GM12864 (cell line): ENCODE measurements around the gene C19orf25.
A peak's percentile ranks its signal among the peaks of the same experiment; 100 is the strongest.

Source experiments
- DNase-seq: peaks from one replicate; pipeline ENCODE4 v3.0.0-alpha.2; 2011; ENCODE audit warnings: low read depth
- H3K4me3 ChIP-seq: 2 replicates; pipeline ENCODE4 v1.5.1; 2011; ENCODE audit warnings: mild to moderate bottlenecking, low read depth, low read length, control low read depth
- TF ChIP-seq, protein P1 (sequence below): IDR thresholded peaks from 2 replicates; pipeline ENCODE4 v1.5.1; 2011; ENCODE audit warnings: low read depth, mild to moderate bottlenecking, moderate library complexity, low read length, control low read depth, inconsistent platforms; ENCODE audit errors: missing control alignments

Gene C19orf25

DNA sequence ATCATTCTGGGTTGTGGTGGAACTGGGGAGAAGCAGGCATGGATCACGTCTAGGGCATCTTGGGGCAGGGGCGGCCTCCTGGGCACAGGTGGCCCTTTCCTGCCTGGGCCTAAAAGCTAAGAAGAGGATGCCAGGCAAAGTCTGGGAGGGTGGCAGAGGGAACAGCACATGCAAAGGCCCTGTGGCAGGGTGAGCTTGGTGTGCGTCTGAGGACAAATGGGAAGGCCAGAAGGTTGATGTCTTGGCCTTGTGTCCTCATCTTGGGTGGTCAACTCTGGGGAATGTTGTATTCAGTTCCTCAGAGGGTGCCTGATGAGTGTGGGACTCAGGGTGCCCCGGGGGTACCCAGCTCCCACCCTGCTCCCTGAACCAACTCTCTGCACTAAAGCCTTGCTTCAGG is 39.5 kb upstream of the C19orf25 start:
- no peak for DNase-seq

DNA sequence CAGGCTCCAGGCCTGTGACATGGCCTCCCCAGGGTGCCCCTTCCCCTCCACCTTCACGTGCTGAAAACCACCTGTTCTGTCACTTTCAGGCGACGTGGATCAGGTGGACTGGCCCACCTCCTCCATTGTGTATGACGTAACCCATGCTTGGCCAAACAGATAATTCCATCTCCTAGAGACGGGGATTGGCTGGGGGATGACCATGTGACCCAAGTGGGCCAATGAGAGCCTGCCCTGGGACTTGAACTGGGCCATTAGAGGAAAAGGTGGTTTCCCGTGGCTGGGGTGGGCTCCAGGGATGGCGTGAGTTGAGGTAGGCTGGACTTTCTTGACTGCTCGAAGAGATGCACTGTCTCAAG is 37.4 kb upstream of the C19orf25 start:
- TF ChIP-seq, protein P1, sequence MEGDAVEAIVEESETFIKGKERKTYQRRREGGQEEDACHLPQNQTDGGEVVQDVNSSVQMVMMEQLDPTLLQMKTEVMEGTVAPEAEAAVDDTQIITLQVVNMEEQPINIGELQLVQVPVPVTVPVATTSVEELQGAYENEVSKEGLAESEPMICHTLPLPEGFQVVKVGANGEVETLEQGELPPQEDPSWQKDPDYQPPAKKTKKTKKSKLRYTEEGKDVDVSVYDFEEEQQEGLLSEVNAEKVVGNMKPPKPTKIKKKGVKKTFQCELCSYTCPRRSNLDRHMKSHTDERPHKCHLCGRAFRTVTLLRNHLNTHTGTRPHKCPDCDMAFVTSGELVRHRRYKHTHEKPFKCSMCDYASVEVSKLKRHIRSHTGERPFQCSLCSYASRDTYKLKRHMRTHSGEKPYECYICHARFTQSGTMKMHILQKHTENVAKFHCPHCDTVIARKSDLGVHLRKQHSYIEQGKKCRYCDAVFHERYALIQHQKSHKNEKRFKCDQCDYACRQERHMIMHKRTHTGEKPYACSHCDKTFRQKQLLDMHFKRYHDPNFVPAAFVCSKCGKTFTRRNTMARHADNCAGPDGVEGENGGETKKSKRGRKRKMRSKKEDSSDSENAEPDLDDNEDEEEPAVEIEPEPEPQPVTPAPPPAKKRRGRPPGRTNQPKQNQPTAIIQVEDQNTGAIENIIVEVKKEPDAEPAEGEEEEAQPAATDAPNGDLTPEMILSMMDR: no peak
- H3K4me3 ChIP-seq: no peak overlapping the region
- no peak for DNase-seq

More for the DNA sequence above, 39.5 kb upstream of the C19orf25 start:
- H3K4me3 ChIP-seq: no peak overlapping the region
- TF ChIP-seq, protein P1: no peak

DNA sequence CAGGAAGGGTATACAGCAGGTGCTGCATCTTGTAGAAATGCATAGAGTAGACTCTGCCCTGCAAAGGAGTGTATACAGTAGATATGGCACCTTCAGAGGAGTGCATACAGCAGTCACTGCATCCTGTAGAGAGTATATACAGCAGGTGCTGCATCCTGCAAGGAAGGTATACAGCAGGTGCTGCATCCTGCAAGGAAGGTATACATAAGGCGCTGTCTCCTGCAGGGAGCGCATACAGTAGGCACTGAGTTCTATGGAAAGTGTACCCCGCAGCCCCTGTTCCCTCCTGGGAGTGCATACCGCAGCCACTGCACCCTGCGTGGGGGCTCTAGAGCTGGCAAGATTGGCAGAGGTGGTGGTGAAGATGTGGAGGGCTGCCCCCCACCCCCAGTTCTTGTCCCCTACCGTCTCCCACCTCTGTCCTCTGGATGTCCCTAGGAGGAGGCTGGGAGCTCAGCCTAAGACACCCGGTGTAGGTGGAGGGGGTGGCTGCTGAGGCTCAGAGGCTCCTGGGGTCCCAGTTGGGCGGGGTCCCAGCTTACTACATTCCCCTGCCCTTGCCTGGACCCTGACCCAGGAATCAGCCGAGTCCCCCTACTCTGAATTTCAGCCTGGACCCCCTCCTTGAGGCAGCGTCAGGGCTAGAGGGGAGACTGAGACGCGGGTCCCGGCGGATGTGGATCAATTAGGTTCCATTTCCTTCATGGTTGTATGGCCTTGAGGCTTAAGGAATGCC is 36.1 kb upstream of the C19orf25 start:
- no peak overlapping the region for H3K4me3 ChIP-seq
- TF ChIP-seq, protein P1: no peak
- no peak for DNase-seq

DNA sequence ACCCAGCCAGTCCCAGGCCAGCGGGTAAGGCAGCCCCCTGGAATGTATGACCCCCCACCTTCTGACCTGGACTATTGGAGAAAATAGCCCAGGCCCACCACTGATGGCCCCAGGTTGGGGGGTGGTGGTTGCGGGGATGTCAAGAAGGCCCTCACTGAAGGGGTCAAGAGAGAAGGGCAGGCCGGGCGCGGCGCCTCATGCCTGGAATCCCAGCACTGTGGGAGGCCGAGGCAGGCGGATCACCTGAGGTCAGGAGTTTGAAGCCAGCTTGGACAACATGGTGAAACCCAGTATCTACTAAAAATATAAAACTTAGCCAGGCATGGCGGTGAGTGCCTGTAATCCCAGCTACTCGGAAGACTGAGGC is 35.3 kb upstream of the C19orf25 start:
- DNase-seq: no peak
- TF ChIP-seq, protein P1: no peak
- no peak overlapping the region for H3K4me3 ChIP-seq

DNA sequence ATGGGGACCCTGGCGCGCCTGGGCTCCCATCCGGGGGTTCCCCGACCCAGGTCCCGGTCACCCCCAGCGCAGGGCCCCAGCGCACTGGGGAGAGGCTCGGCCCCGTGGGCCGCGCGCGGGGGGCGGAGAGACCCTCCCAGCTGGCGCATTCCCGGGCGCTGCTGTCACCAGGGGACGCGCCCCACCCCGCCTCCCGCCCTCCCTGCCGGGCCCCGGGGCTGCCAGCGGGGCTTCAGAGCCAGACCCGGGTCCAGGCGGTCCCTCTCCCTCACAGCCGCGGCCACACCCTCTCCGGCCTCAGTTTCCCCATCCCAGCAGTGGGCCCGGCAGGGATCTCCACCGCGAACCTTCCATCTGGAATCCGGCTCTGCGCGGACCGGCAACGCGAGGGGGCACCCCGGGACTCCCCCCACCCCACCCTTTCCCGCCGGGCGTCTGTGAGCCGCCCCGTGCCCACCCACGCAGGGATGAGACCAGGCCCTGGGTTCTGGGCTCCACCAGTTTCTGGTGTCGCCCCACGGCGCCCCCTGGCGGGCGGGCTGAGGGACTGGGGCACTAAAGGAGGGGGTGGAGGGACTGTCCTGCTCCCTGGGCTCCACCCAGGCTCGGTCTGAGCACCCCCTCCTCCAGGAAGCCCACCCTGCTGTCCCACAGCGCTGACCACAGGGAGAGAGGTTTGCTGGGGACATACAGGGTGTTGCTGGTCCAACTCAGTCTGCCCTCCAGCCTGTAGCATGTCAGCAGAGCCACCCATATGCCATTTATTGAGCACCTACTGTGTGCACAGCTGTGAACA is 34.7 kb upstream of the C19orf25 start:
- no peak for DNase-seq
- TF ChIP-seq, protein P1: peak; percentile 72
- 0 out of 2 replicates have a peak overlapping the region, but pooled peaks have one; percentile 27 for H3K4me3 ChIP-seq

DNA sequence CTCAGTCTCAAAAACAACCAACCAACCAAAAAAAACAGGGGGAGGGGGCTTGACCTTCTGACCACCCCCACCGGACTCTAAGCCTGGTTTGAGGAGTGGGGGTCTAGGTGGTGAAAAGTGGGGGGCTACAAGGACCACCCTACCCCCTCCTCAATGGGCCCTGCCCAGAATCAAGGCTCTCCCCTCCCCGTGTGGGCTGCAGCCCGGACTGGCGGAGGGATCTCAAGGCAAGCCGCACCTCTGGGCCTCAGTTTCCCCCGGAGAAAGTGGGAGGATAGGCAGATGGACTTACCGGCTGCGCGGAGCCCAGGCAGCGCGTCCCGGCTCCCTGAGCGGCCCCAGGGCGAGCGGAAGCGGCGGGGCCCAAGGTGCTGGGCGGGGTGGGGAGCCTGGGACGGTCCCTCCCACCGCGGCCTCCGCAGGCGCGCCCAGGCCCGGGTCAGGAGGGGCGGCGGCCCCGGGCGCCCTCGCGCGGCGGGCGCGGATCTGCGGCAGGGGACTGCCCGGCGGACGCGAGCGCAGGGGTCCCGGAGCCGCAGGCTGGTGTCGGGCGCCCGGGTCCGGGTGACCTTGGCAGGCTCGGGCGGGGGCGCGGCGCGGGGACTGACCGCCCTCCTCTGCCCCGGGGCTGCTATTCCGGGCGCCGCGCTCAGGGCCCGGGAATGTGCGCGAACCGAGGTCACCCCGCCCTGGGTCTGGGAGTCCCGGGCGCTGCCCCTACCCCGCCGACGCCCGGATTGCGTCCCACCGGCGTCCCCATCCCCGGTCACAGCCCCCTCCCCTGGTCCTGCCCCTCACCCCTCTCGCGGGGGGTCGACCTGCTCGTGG is 33.9 kb upstream of the C19orf25 start, which contains the start of gene ADAMTSL5:
Gene ADAMTSL5, minus strand, starts transcription at position 349 of the 828 bp plus-strand sequence. CDS start 2,076 bp downstream, outside the sequence.
- DNase-seq: no peak
- H3K4me3 ChIP-seq: peak within 1 kb of the TSS; percentile 27
- TF ChIP-seq, protein P1: peak; percentile 19
